HG02870 (cell line): ENCODE results near the gene TMEFF1.

Experiments
- ATAC-seq: cut with Tn5 transposase; IDR thresholded peaks from one replicate; pipeline ENCODE4 v1.9.1; 2021; ENCODE audit warnings: mild to moderate bottlenecking, moderate library complexity; ENCODE audit not compliant: unreplicated experiment

Gene TMEFF1

GRCh38 chr9:100567856-100568255 is 94.9 kb downstream of the TMEFF1 start:
- no peak for ATAC-seq

GRCh38 chr9:100573655-100574260 is 100.8 kb downstream of the TMEFF1 start:
- ATAC-seq, result no peak

- ATAC-seq, result no peak
Observed at GRCh38 chr9:100575006-100575405, 102.1 kb downstream of the TMEFF1 start.

GRCh38 chr9:100575765-100576386 is 102.9 kb downstream of the TMEFF1 start:
- ATAC-seq, result no peak

- ATAC-seq, result no peak
Observed at GRCh38 chr9:100577776-100578448, 105.0 kb downstream of the TMEFF1 start, which contains the start of gene CAVIN4. CAVIN4 (plus strand) TSS chr9:100578079; CDS start chr9:100578144, 65 bp downstream.

- no peak for ATAC-seq
Observed at GRCh38 chr9:100578610-100579009, 105.7 kb downstream of the TMEFF1 start.

DNA sequence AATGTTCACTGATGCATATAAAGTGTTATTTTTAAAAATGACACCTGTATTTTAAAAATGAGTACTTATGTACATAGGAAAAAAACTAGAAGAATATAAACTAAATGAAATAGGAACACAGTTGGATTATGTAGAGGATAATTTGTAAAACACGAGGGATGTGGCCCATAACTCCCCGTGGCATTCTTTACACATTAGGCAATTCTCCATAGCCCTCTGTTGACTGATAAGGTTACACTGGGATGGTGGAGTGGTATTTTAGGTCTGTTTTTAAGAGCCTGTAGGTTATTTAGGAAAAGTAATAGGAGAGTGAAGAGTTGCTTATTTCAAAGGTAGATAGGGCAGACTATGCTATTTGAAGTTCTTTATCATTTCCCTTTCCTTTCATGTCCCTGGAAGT is 106.7 kb downstream of the TMEFF1 start:
- ATAC-seq, result no peak

GRCh38 chr9:100580257-100580656 is 107.3 kb downstream of the TMEFF1 start:
- no peak for ATAC-seq

GRCh38 chr9:100581081-100581480 is 108.1 kb downstream of the TMEFF1 start:
- no peak for ATAC-seq

DNA sequence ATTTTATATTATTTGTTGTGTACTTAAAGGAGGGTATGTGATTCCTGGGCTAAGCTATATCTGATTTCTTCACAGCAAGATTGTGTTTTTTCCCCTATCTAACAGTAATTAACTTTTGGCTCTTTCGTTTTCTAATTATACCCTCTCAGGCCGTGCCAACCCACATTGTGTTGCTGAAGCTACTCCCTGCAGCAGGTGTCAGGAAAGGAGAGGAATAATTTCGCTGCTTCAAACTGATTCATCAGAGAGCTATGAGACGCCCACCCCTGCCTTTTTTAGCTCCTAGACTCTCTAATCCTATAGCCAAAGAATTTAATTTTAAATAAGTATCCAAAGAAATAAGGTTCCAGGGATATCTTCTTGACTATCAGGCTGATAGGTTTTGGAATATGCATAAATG is 108.7 kb downstream of the TMEFF1 start:
- no peak for ATAC-seq

- ATAC-seq, result no peak
Observed at GRCh38 chr9:100583014-100583802, 110.3 kb downstream of the TMEFF1 start.

GRCh38 chr9:100584951-100585350 is 112.0 kb downstream of the TMEFF1 start:
- no peak for ATAC-seq

- ATAC-seq, result no peak
Observed at GRCh38 chr9:100586093-100586492, 113.1 kb downstream of the TMEFF1 start.

GRCh38 chr9:100587375-100587774 is 114.4 kb downstream of the TMEFF1 start:
- no peak for ATAC-seq

DNA sequence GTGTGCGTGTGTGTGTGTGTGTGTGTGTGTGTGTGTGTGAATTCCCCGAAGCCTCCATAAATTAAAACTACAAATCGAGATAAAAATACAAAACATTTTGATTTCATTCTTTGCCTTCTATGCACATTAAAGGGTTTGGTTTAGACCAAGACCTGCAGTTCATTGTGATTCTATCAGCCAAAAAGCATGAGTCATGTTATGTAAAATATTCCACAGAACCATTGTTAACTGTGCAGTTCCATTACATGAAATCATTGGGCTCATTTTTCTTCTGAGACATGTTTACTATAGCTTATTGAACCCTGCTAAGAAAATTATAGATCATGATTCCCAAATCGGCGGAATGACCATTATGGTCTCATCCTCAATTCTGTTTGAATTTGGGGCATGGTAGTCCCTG is 116.6 kb downstream of the TMEFF1 start:
- ATAC-seq, result no peak

DNA sequence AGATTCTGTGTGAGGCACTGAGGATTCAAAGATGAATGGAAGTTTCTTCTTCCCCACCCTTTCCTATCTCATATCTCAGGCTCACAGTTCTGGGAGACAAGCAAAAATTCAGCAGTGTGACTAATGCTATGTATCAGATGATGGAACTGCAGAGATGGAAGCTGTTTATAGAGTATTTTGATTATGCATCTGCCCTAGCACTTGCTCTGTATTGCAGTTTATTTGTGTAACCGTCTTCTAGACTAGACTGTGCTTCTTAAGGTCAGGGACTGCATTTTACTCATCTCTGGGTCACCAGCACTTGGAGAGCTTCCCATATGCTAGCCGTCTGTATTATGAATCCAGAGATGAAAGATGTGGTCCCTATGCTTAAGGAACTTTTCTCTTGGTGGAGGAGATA is 117.5 kb downstream of the TMEFF1 start:
- ATAC-seq, result no peak

DNA sequence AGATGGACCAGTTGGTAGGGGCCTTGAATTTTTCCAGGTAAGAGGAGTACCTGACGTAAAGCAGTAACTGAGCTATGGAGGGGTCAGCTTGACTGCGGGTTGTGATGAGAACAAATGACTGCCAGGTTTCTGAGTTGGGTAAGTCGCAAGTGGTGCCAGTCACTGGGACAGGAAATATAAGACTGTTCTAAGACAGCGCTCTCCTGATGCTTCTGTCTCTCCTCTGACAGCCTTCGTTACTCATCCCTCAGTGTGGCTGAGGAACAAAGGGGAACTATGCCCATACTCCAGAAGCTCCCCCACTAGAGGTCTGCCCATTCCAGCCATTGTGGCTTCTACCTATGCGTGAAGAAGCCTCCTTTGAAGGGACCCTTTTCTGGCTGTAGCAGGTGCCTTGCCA is 118.2 kb downstream of the TMEFF1 start:
- ATAC-seq, result no peak

GRCh38 chr9:100591639-100592412 is 118.9 kb downstream of the TMEFF1 start:
- ATAC-seq, result no peak

GRCh38 chr9:100595391-100596199 is 122.6 kb downstream of the TMEFF1 start:
- peak; percentile 31 for ATAC-seq

- ATAC-seq, result no peak
Observed at GRCh38 chr9:100597236-100597635, 124.3 kb downstream of the TMEFF1 start.
